ENCODE measurements around the gene CCDC102A. TPM values are rescaled to one million over a fixed set of nuclear protein-coding genes. Genes with fewer than 3 reads are reported as not detected.
A peak's percentile ranks its signal among the peaks of the same experiment; 100 is the strongest.

CCDC102A gene
- total RNA-seq, 1 experiment from 2014 or later = 4.5 TPM

GRCh38 chr16:57474671-57475661 is 61.4 kb downstream of the CCDC102A start:
- ChIA-PET POLR2A (interaction anchor here (0.7 kb wide), 1 partner anchor 12 kb away, joined by 4 read pairs; no protein-coding TSS in a partner anchor), RAD21 (ENCODE audit: low non-redundant PET in 1 of 2, low total read pairs in 2 of 2, uncharacterized antibody in 2 of 2, unreplicated experiment in 2 of 2) (interaction anchor here in 1 of 2 experiments (0.7 kb wide), 1 partner anchor 45 kb away, joined by 3 read pairs; no protein-coding TSS in a partner anchor), CTCF (interaction anchor here (0.9 kb wide), 1 partner anchor 13 kb away, joined by 4 read pairs; no protein-coding TSS in a partner anchor)
- Histone ChIP-seq H3K36me3 (ENCODE audit: control insufficient read depth in 1 of 2, insufficient read depth in 2 of 2, low read length in 2 of 2) (peaks cover 12 to 26% of the 10 kb centered on the region in 2 experiments; a peak in 3 of 4 replicates), H4K20me1 (ENCODE audit: insufficient read depth) (no peaks in the 10 kb centered on the region), H2AFZ (ENCODE audit: low read depth, low read length, poor library complexity, severe bottlenecking) (no peak overlapping the region), H3K4me1 (ENCODE audit: control insufficient read depth in 1 of 2, insufficient read depth in 2 of 2, low read length in 2 of 2) (peaks cover 13 to 23% of the 10 kb centered on the region in 2 experiments; a peak in 3 of 4 replicates), H3K27me3 (ENCODE audit: insufficient read depth, low read length) (no peaks in the 10 kb centered on the region), H3K27ac (ENCODE audit: low read depth, low read length) (peak overlapping the region; percentile 42; the same call in 1 of the 2 replicates), H3K9ac (ENCODE audit: low read length) (no peak overlapping the region), H3K9me2 (ENCODE audit: insufficient read depth) (no peaks in the 10 kb centered on the region), H3K9me3 (ENCODE audit: control insufficient read depth in 1 of 2, insufficient read depth in 1 of 2, low read depth in 1 of 2, low read length in 2 of 2) (no peaks in the 10 kb centered on the region), H3K4me3 (replicated peaks in 1 of 2; ENCODE audit: low read depth in 1 of 2, low read length in 2 of 2) (no peak overlapping the region), H3K4me2 (ENCODE audit: low read length) (peak overlapping the region; percentile 48), H3K79me2 (ENCODE audit: insufficient read depth, low read length) (no peaks in the 10 kb centered on the region)
- no TSS peak for BruUV-seq (replicated peaks)
- DNase-seq (ENCODE audit: low read depth, low spot score) (no peak), ATAC-seq (no peak)
- intact Hi-C loops (cut with micrococcal nuclease) = no loop called here
- TF ChIP-seq EZH2 (IDR thresholded peaks at IDR 0.05) (no peak), ZBTB33 (IDR thresholded peaks at IDR 0.05; ENCODE audit: extremely low read depth, insufficient replicate concordance, low read length) (no peak), FOSL1 (IDR thresholded peaks at IDR 0.05; ENCODE audit: low read depth) (no peak), RAD21 (IDR thresholded peaks at IDR 0.05; ENCODE audit: low read depth) (no peak), SP1 (IDR thresholded peaks at IDR 0.05; ENCODE audit: low read depth) (no peak), ZFX (IDR thresholded peaks at IDR 0.05) (no peak), TCF7L2 (IDR thresholded peaks at IDR 0.05; ENCODE audit: borderline replicate concordance, extremely low read depth, insufficient read depth, insufficient read length) (no peak)
- TF ChIP-seq, protein P1, sequence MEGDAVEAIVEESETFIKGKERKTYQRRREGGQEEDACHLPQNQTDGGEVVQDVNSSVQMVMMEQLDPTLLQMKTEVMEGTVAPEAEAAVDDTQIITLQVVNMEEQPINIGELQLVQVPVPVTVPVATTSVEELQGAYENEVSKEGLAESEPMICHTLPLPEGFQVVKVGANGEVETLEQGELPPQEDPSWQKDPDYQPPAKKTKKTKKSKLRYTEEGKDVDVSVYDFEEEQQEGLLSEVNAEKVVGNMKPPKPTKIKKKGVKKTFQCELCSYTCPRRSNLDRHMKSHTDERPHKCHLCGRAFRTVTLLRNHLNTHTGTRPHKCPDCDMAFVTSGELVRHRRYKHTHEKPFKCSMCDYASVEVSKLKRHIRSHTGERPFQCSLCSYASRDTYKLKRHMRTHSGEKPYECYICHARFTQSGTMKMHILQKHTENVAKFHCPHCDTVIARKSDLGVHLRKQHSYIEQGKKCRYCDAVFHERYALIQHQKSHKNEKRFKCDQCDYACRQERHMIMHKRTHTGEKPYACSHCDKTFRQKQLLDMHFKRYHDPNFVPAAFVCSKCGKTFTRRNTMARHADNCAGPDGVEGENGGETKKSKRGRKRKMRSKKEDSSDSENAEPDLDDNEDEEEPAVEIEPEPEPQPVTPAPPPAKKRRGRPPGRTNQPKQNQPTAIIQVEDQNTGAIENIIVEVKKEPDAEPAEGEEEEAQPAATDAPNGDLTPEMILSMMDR (IDR thresholded peaks at IDR 0.05 in 2 of 3, conservative IDR thresholded peaks at IDR 0.05 in 1 of 3; ENCODE audit: borderline replicate concordance in 1 of 3, insufficient read depth in 1 of 3, low read depth in 2 of 3, low read length in 2 of 3) = no peak

Measured in HCT116 (cell line).